Measurements from ENCODE around the gene SDHB.

SDHB gene

GRCh38 chr1:17078991-17079868 lies 25.4 kb upstream of the SDHB start:
- H3K27ac ChIP-seq, result no peak overlapping the region
- TF ChIP-seq, protein P1, sequence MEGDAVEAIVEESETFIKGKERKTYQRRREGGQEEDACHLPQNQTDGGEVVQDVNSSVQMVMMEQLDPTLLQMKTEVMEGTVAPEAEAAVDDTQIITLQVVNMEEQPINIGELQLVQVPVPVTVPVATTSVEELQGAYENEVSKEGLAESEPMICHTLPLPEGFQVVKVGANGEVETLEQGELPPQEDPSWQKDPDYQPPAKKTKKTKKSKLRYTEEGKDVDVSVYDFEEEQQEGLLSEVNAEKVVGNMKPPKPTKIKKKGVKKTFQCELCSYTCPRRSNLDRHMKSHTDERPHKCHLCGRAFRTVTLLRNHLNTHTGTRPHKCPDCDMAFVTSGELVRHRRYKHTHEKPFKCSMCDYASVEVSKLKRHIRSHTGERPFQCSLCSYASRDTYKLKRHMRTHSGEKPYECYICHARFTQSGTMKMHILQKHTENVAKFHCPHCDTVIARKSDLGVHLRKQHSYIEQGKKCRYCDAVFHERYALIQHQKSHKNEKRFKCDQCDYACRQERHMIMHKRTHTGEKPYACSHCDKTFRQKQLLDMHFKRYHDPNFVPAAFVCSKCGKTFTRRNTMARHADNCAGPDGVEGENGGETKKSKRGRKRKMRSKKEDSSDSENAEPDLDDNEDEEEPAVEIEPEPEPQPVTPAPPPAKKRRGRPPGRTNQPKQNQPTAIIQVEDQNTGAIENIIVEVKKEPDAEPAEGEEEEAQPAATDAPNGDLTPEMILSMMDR (IDR thresholded peaks at IDR 0.05), result no peak
- DNase-seq (ENCODE audit: low spot score), result no peak
- no peak overlapping the region for H3K4me3 ChIP-seq

GRCh38 chr1:17075470-17076255 lies 21.8 kb upstream of the SDHB start:
- DNase-seq (ENCODE audit: low spot score), result no peak
- H3K4me3 ChIP-seq, result no peak overlapping the region
- TF ChIP-seq, protein P1 (IDR thresholded peaks at IDR 0.05), result no peak
- no peak overlapping the region for H3K27ac ChIP-seq

DNA sequence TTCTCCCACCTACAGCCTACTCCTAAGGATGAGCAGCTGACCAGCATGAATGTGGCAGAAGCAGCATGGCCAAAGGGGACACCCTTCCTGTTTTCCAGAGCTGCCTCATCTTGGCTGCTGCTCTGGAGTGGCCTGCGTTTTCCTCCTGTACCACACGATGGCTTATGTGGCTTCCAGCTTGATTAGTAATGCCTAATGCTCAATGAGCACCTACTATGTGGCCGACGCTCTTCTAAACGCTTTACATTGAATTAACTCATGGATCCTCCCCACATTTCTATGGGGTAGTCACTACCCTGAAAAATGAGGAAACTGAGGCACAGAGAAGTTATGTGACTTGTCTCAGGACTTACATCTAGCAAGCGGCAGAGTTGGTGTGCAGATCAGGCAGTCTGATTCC lies 18.0 kb upstream of the SDHB start:
- no peak overlapping the region for H3K4me3 ChIP-seq
- no peak overlapping the region for H3K27ac ChIP-seq
- TF ChIP-seq, protein P1 (IDR thresholded peaks at IDR 0.05), result no peak
- DNase-seq (ENCODE audit: low spot score), result no peak

DNA sequence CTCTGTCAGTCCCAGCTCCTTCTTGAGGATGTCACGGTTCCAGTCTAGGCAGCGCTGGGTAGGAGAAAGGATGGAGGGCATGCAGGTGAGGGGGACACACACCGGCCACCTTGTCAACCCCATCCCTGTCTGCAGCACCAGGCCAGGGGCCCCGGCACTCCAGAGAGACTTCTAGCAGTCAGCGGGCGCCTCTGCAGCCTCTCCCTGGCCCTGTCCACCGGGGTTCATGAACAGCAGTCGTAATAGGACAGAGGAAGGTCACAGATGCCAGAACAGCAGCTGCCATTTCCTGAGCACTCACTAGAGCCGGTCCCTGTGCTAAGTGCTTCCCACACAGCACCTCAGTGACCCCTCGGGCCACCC lies 16.3 kb upstream of the SDHB start:
- Histone ChIP-seq H3K27ac (no peak overlapping the region), H3K4me3 (no peak overlapping the region)
- DNase-seq (ENCODE audit: low spot score), result no peak
- TF ChIP-seq, protein P1 (IDR thresholded peaks at IDR 0.05), result no peak

GRCh38 chr1:17069452-17070162 lies 15.8 kb upstream of the SDHB start:
- Histone ChIP-seq H3K27ac (no peak overlapping the region), H3K4me3 (no peak overlapping the region)
- DNase-seq (ENCODE audit: low spot score), result no peak
- TF ChIP-seq, protein P1 (IDR thresholded peaks at IDR 0.05), result no peak

- DNase-seq (ENCODE audit: low spot score), result no peak
- no peak overlapping the region for H3K27ac ChIP-seq
- no peak overlapping the region for H3K4me3 ChIP-seq
- TF ChIP-seq, protein P1 (IDR thresholded peaks at IDR 0.05), result no peak
These were observed 15.0 kb upstream of the SDHB start for GRCh38 chr1:17068789-17069188.

Data from coronary artery (tissue), 2 donors.